PC-9 (cell line): Measurements from ENCODE around the gene ZNF784. TPM values are rescaled to one million over a fixed set of nuclear protein-coding genes. Genes with fewer than 3 reads are reported as not detected.

Source experiments
- Bru-seq: library from RNA; stranded (reverse); fragments of 400-500 nt; gene quantifications from one replicate; lab custom pipeline; 2021; lab: Mats Ljungman, UMichigan
- BruChase-seq, 2 experiments: library from RNA; stranded (reverse); fragments of 400-500 nt; gene quantifications; one replicate each; lab custom pipeline; 2021; lab: Mats Ljungman, UMichigan
- BruUV-seq: library from RNA; stranded (reverse); fragments of 400-500 nt; replicated peaks from 2 replicates; lab custom pipeline; 2021; lab: Mats Ljungman, UMichigan
- CTCF ChIA-PET: fragments of 300-600 bp; sonication (Branson Sonifier 250); formaldehyde crosslinking; loops from one replicate; lab custom pipeline; 2022; ENCODE audit warnings: antibody characterized with exemption; lab: Charles Lee
- POLR2A ChIA-PET: fragments of 300-600 bp; sonication (Branson Sonifier 250); formaldehyde crosslinking; loops from one replicate; lab custom pipeline; 2022; ENCODE audit warnings: antibody characterized with exemption; ENCODE audit not compliant: unreplicated experiment; lab: Charles Lee
- DNase-seq, 2 experiments: peaks; one replicate each; pipeline versions ENCODE4 v3.0.0 to v3.0.0-alpha.2; 2015 to 2022; ENCODE audit warnings: mixed read lengths in 1 of 2
- H2AFZ ChIP-seq: fragments of 200-600 bp; sonication (generic); 2 replicates; pipeline ENCODE4 v1.8.1; 2017; ENCODE audit warnings: antibody characterized with exemption
- H3F3A ChIP-seq: fragments of 200-600 bp; sonication (generic); 2 replicates; pipeline ENCODE4 v1.8.1; 2017; ENCODE audit warnings: antibody characterized with exemption, mild to moderate bottlenecking, low read depth; ENCODE audit not compliant: insufficient read depth
- H3K27ac ChIP-seq: fragments of 200-600 bp; sonication (generic); 2 replicates; pipeline ENCODE4 v1.6.1; 2016; ENCODE audit warnings: mixed run types
- H3K27me3 ChIP-seq: fragments of 200-600 bp; sonication (generic); 2 replicates; pipeline ENCODE4 v1.6.1; 2016; ENCODE audit warnings: low read depth, mixed run types; ENCODE audit not compliant: insufficient read depth
- H3K36me3 ChIP-seq: fragments of 200-600 bp; sonication (generic); 2 replicates; pipeline ENCODE4 v1.6.1; 2016; ENCODE audit warnings: low read depth, mixed run types
- H3K4me1 ChIP-seq: fragments of 200-600 bp; sonication (generic); replicated peaks from 2 replicates; pipeline ENCODE4 v1.6.1; 2016; ENCODE audit warnings: mixed run types; ENCODE audit not compliant: insufficient read depth
- H3K4me2 ChIP-seq: fragments of 200-600 bp; sonication (generic); 2 replicates; pipeline ENCODE4 v1.6.1; 2017; ENCODE audit warnings: mixed run types
- H3K4me3 ChIP-seq: fragments of 200-600 bp; sonication (generic); 2 replicates; pipeline ENCODE4 v1.6.1; 2016; ENCODE audit warnings: mixed run types
- H3K79me2 ChIP-seq: fragments of 200-600 bp; sonication (generic); 2 replicates; pipeline ENCODE4 v1.6.1; 2017; ENCODE audit warnings: low read depth, mixed run types
- H3K9me2 ChIP-seq: fragments of 200-600 bp; sonication (generic); 2 replicates; pipeline ENCODE4 v1.8.1; 2017; ENCODE audit warnings: mild to moderate bottlenecking; ENCODE audit not compliant: insufficient read depth
- H3K9me3 ChIP-seq: fragments of 200-600 bp; sonication (generic); 2 replicates; pipeline ENCODE4 v1.8.1; 2016; ENCODE audit warnings: low read depth; ENCODE audit not compliant: insufficient read depth
- H4K20me1 ChIP-seq: fragments of 200-600 bp; sonication (generic); 2 replicates; pipeline ENCODE4 v1.8.1; 2017; ENCODE audit not compliant: insufficient read depth
- CTCF ChIP-seq: fragments of 200-600 bp; sonication (generic); conservative IDR thresholded peaks from 2 replicates; pipeline ENCODE4 v1.6.1; 2017; ENCODE audit warnings: mixed run types, antibody characterized with exemption, mild to moderate bottlenecking, moderate library complexity
- EZH2 ChIP-seq: fragments of 200-600 bp; sonication (generic); IDR thresholded peaks from 2 replicates; pipeline ENCODE4 v1.8.0; 2017; ENCODE audit warnings: antibody characterized with exemption, low read depth
- intact Hi-C: fragments of 100-400 bp; cut with micrococcal nuclease; formaldehyde crosslinking; loops from one replicate; pipeline ENCODE4 v1.10.0; 2022; ENCODE audit not compliant: unreplicated experiment
- long read RNA-seq: library from polyadenylated mRNA; stranded (forward); transcript quantifications from one replicate; pipeline ENCODE4 v2.0.0, GENCODE V29; 2022
- total RNA-seq: library from RNA; stranded (reverse); gene quantifications from 2 replicates; pipeline ENCODE4 v1.2.3, GENCODE V29; 2021

ZNF784 gene
- total RNA-seq = 5.4 and 7.7 TPM in 2 replicates
- Bru-seq, nascent RNA = percentile 59 among the genes with signal in this experiment
- BruChase-seq, experiment 1, labeled RNA remaining after a 2-hour chase = percentile 52 among the genes with signal in this experiment
- percentile 45 among the genes with signal in this experiment for BruChase-seq, experiment 2, labeled RNA remaining after a 6-hour chase
- long read RNA-seq, partial matches to known transcripts = 0 of 3 reads
- long read RNA-seq, other reads (novel, unspliced or antisense) = 3 of 3 reads

- Histone ChIP-seq H3K27ac (peak within 1 kb of the TSS; percentile 75), H3F3A (peaks cover 22% of the 10 kb centered on the region), H3K9me2 (no peaks in the 10 kb centered on the region), H3K36me3 (no peaks in the 10 kb centered on the region), H3K79me2 (no peaks in the 10 kb centered on the region), H2AFZ (peak within 1 kb of the TSS; percentile 88), H3K4me1 (peaks cover 14% of the 10 kb centered on the region), H3K27me3 (no peaks in the 10 kb centered on the region), H3K4me3 (peak within 1 kb of the TSS; percentile 62), H4K20me1 (peaks cover 10% of the 10 kb centered on the region), H3K4me2 (peak within 1 kb of the TSS; percentile 92), H3K9me3 (no peaks in the 10 kb centered on the region)
- ChIA-PET POLR2A (interaction anchor here (0.6 to 1.0 kb wide), 19 partner anchors 12 to 1151 kb away, joined by 3 to 17 read pairs (median 8); partner anchors contain the start of genes CDC42EP5, ZNF628 and ZNF865), CTCF (interaction anchor here (0.6 to 1.0 kb wide), 6 partner anchors 15 to 365 kb away, joined by 3 to 14 read pairs (median 6); partner anchors contain the start of gene PPP6R1)
- BruUV-seq = no TSS peak
- intact Hi-C loops = loop anchor here (1.0 kb wide), 3 partner anchors 19 to 107 kb away; partner anchors contain the start of gene ZNF865
- TF ChIP-seq EZH2 (no peak), CTCF (no peak)
- DNase-seq = peak; percentile 83 to 94
These were observed at the start of gene ZNF784 for GRCh38 chr19:55624109-55625003. Gene ZNF784, minus strand, starts transcription at chr19:55624566. Its CDS starts 5 bp downstream, at chr19:55624561.

GRCh38 chr19:55673889-55674288 is 49.5 kb upstream of the ZNF784 start:
- Histone ChIP-seq H3F3A (peaks cover 53% of the 10 kb centered on the region), H3K9me2 (no peaks in the 10 kb centered on the region), H3K36me3 (peaks cover 34% of the 10 kb centered on the region), H3K4me1 (peaks cover 45% of the 10 kb centered on the region), H4K20me1 (peaks cover 60% of the 10 kb centered on the region), H3K27ac (no peak overlapping the region), H3K4me2 (no peak overlapping the region), H3K4me3 (no peak overlapping the region), H3K27me3 (no peaks in the 10 kb centered on the region), H3K9me3 (no peaks in the 10 kb centered on the region), H2AFZ (no peak overlapping the region), H3K79me2 (peaks cover 84% of the 10 kb centered on the region)
- TF ChIP-seq EZH2 (no peak), CTCF (no peak)
- BruUV-seq = no TSS peak
- ChIA-PET POLR2A (no interaction called here), CTCF (no interaction called here)
- intact Hi-C loops = no loop called here
- no peak for DNase-seq

GRCh38 chr19:55673465-55673864 is 49.1 kb upstream of the ZNF784 start:
- H3K79me2 ChIP-seq = peaks cover 85% of the 10 kb centered on the region
- no TSS peak for BruUV-seq
- peaks cover 57% of the 10 kb centered on the region for H3F3A ChIP-seq
- H3K27ac ChIP-seq = no peak overlapping the region
- H3K9me3 ChIP-seq = no peaks in the 10 kb centered on the region
- no peak overlapping the region for H2AFZ ChIP-seq
- CTCF ChIA-PET = interaction anchor here (0.5 kb wide), 2 partner anchors 155 to 529 kb away, joined by 3 read pairs; no protein-coding TSS in a partner anchor
- H3K27me3 ChIP-seq = no peaks in the 10 kb centered on the region
- peaks cover 50% of the 10 kb centered on the region for H3K4me1 ChIP-seq
- H3K4me3 ChIP-seq = no peak overlapping the region
- POLR2A ChIA-PET = no interaction called here
- peaks cover 34% of the 10 kb centered on the region for H3K36me3 ChIP-seq
- DNase-seq = no peak
- no peak overlapping the region for H3K4me2 ChIP-seq
- intact Hi-C loops = no loop called here
- TF ChIP-seq CTCF (no peak), EZH2 (no peak)
- H4K20me1 ChIP-seq = peaks cover 64% of the 10 kb centered on the region
- no peaks in the 10 kb centered on the region for H3K9me2 ChIP-seq
